Muscle layer of duodenum (tissue), 2 donors: ENCODE data around the gene HMX3.

Experiments used
- H3K27ac ChIP-seq: one replicate; pipeline ENCODE4 v1.7.0; 2013; ENCODE audit warnings: mild to moderate bottlenecking, low read length
- H3K27me3 ChIP-seq: one replicate; pipeline ENCODE4 v1.7.0; 2013; ENCODE audit warnings: low read depth, mild to moderate bottlenecking, control low read depth, low read length
- H3K36me3 ChIP-seq, 2 donors: one replicate each; pipeline ENCODE4 v1.7.0; 2013; ENCODE audit warnings: low read length in 2 of 2, control low read depth in 1 of 2, mild to moderate bottlenecking in 1 of 2; ENCODE audit not compliant: insufficient read depth in 2 of 2, control insufficient read depth in 1 of 2
- H3K4me1 ChIP-seq, 2 donors: one replicate each; pipeline ENCODE4 v1.7.0; 2013; ENCODE audit warnings: low read length in 2 of 2, mild to moderate bottlenecking in 2 of 2, control low read depth in 1 of 2, moderate library complexity in 1 of 2; ENCODE audit not compliant: insufficient read depth in 2 of 2, control insufficient read depth in 1 of 2
- H3K4me3 ChIP-seq, 2 donors: one replicate each; pipeline ENCODE4 v1.7.0; 2013; ENCODE audit warnings: low read length in 2 of 2, low read depth in 1 of 2, mild to moderate bottlenecking in 1 of 2
- H3K9me3 ChIP-seq, 2 donors: one replicate each; pipeline ENCODE4 v1.7.0; 2013; ENCODE audit warnings: low read length in 2 of 2, control low read depth in 1 of 2, mild to moderate bottlenecking in 1 of 2; ENCODE audit not compliant: control insufficient read depth in 1 of 2
- donor health status: healthy.

Gene HMX3

GRCh38 chr10:123144697-123145541, 9.1 kb downstream of the HMX3 start:
- Histone ChIP-seq H3K27me3 (peaks cover 97% of the 10 kb centered on the region), H3K36me3 (no peaks in the 10 kb centered on the region), H3K9me3 (no peaks in the 10 kb centered on the region), H3K27ac (no peak overlapping the region), H3K4me1 (peaks cover 0 to 64% of the 10 kb centered on the region in 2 donors), H3K4me3 (no peak overlapping the region)

GRCh38 chr10:123145542-123146012, 9.8 kb downstream of the HMX3 start:
- H3K4me1 ChIP-seq = peaks cover 0 to 64% of the 10 kb centered on the region in 2 donors
- peaks cover 95% of the 10 kb centered on the region for H3K27me3 ChIP-seq
- H3K9me3 ChIP-seq = no peaks in the 10 kb centered on the region

GRCh38 chr10:123146013-123146893, 10.5 kb downstream of the HMX3 start:
- peaks cover 2 to 70% of the 10 kb centered on the region in 2 donors for H3K4me1 ChIP-seq
- no peak overlapping the region for H3K27ac ChIP-seq
- H3K9me3 ChIP-seq = no peaks in the 10 kb centered on the region
- peaks cover 95% of the 10 kb centered on the region for H3K27me3 ChIP-seq
- H3K36me3 ChIP-seq = no peaks in the 10 kb centered on the region
- no peak overlapping the region for H3K4me3 ChIP-seq

More at GRCh38 chr10:123145542-123146012, 9.8 kb downstream of the HMX3 start:
- Histone ChIP-seq H3K27ac (no peak overlapping the region), H3K4me3 (no peak overlapping the region), H3K36me3 (no peaks in the 10 kb centered on the region)

- no peaks in the 10 kb centered on the region for H3K36me3 ChIP-seq
- peaks cover 95% of the 10 kb centered on the region for H3K27me3 ChIP-seq
- no peaks in the 10 kb centered on the region for H3K9me3 ChIP-seq
- H3K27ac ChIP-seq = no peak overlapping the region
- no peak overlapping the region for H3K4me3 ChIP-seq
- peaks cover 2 to 75% of the 10 kb centered on the region in 2 donors for H3K4me1 ChIP-seq
Observed at GRCh38 chr10:123146894-123147634, 11.3 kb downstream of the HMX3 start.

GRCh38 chr10:123147635-123148413, 12.1 kb downstream of the HMX3 start, which contains the start of gene HMX2:
Gene HMX2, plus strand, starts transcription at chr10:123148136. Its CDS starts 243 bp downstream, at chr10:123148379.
- H3K9me3 ChIP-seq = no peaks in the 10 kb centered on the region
- peaks cover 90% of the 10 kb centered on the region for H3K27me3 ChIP-seq
- peaks cover 2 to 69% of the 10 kb centered on the region in 2 donors for H3K4me1 ChIP-seq
- H3K27ac ChIP-seq = no peak within 1 kb of the TSS
- no peaks in the 10 kb centered on the region for H3K36me3 ChIP-seq
- peak within 1 kb of the TSS in 1 of 2 donors; percentile 28 for H3K4me3 ChIP-seq

- Histone ChIP-seq H3K4me3 (peak overlapping the region in 1 of 2 donors; percentile 28), H3K27me3 (peaks cover 83% of the 10 kb centered on the region)
Observed at GRCh38 chr10:123148414-123149161, 12.8 kb downstream of the HMX3 start.

GRCh38 chr10:123149162-123149567, 13.4 kb downstream of the HMX3 start:
- Histone ChIP-seq H3K27me3 (peaks cover 77% of the 10 kb centered on the region), H3K27ac (no peak overlapping the region), H3K9me3 (no peaks in the 10 kb centered on the region), H3K4me3 (peak overlapping the region in 1 of 2 donors; percentile 60), H3K4me1 (peaks cover 2 to 64% of the 10 kb centered on the region in 2 donors), H3K36me3 (no peaks in the 10 kb centered on the region)

More at GRCh38 chr10:123148414-123149161, 12.8 kb downstream of the HMX3 start:
- Histone ChIP-seq H3K9me3 (no peaks in the 10 kb centered on the region), H3K27ac (no peak overlapping the region), H3K36me3 (no peaks in the 10 kb centered on the region), H3K4me1 (peaks cover 2 to 66% of the 10 kb centered on the region in 2 donors)

GRCh38 chr10:123149568-123150270, 13.9 kb downstream of the HMX3 start:
- Histone ChIP-seq H3K36me3 (no peaks in the 10 kb centered on the region), H3K9me3 (no peaks in the 10 kb centered on the region), H3K4me3 (peak overlapping the region; percentile 33 to 60), H3K27ac (no peak overlapping the region), H3K4me1 (peaks cover 2 to 58% of the 10 kb centered on the region in 2 donors), H3K27me3 (peaks cover 71% of the 10 kb centered on the region)

DNA sequence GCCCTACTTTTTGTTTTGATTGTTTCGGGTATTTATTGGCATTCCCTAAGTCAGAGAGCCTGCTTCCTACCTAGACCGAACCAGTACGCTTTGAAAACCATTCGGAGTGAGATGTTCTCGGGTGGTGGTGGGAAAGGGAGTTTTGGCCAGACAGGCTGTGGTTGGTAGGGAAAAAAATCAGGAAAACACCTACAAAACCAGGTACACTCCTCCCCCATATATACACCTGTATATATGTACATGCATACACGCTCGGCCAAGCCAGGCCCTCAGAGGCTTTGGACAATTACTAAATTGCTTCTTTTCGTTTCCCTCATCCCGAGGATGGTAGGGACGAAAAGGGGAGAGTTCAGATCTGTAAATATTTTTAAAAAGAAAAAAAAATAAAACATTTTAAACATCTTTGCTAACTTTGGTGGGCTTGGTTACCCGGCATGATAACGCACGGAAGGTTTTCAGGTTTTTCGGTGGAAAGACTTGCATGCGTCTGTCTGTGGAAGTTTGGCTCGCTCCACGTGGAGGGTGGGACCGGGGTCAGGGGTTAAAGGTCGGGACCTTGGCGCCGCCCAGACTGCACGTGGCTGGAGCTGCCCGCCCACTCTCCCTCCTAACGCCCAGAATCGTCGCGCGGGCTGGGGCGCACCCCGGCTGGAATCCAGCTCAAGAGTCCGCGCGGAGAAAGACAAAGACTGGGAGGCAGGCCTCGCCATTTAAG, 14.7 kb downstream of the HMX3 start:
- Histone ChIP-seq H3K4me3 (peak overlapping the region; percentile 33 to 60), H3K27ac (no peak overlapping the region), H3K9me3 (no peaks in the 10 kb centered on the region), H3K4me1 (peaks cover 7 to 61% of the 10 kb centered on the region in 2 donors), H3K36me3 (no peaks in the 10 kb centered on the region), H3K27me3 (peaks cover 64% of the 10 kb centered on the region)
